MM.1S (cell line): Measurements from ENCODE around the gene MICU1.
"Not testable (repeated sequence)": the region's sequence is repeated elsewhere in the genome, so short reads cannot be mapped to it uniquely, and the experiment has no call there.

Experiments
- DNase-seq: peaks from one replicate; pipeline ENCODE4 v3.0.0-alpha.2; 2015
- H2AFZ ChIP-seq: fragments of 300-600 bp; sonication (generic); 2 replicates; pipeline ENCODE4 v1.6.0; 2016; ENCODE audit warnings: antibody characterized with exemption, low read length
- H3F3A ChIP-seq: fragments of 300-600 bp; sonication (generic); 2 replicates; pipeline ENCODE4 v1.6.1; 2016; ENCODE audit warnings: mild to moderate bottlenecking, antibody characterized with exemption, low read length, moderate library complexity, mixed read lengths; ENCODE audit not compliant: insufficient read depth
- H3K27ac ChIP-seq: fragments of 300-600 bp; sonication (generic); 2 replicates; pipeline ENCODE4 v1.5.1; 2016; ENCODE audit warnings: mild to moderate bottlenecking, low read length
- H3K27me3 ChIP-seq: fragments of 300-600 bp; sonication (generic); replicated peaks from 2 replicates; pipeline ENCODE4 v1.6.0; 2016; ENCODE audit warnings: low read length; ENCODE audit not compliant: insufficient read depth
- H3K36me3 ChIP-seq: fragments of 300-600 bp; sonication (generic); replicated peaks from 2 replicates; pipeline ENCODE4 v1.6.1; 2016; ENCODE audit warnings: mild to moderate bottlenecking, low read length, mixed read lengths; ENCODE audit not compliant: insufficient read depth
- H3K4me1 ChIP-seq: fragments of 300-600 bp; sonication (generic); 2 replicates; pipeline ENCODE4 v1.6.1; 2016; ENCODE audit warnings: low read length, mixed read lengths
- H3K4me2 ChIP-seq: fragments of 300-600 bp; sonication (generic); 2 replicates; pipeline ENCODE4 v1.6.0; 2016; ENCODE audit warnings: low read depth, low read length
- H3K4me3 ChIP-seq: fragments of 300-600 bp; sonication (generic); 2 replicates; pipeline ENCODE4 v1.5.1; 2016; ENCODE audit warnings: low read length, mixed read lengths
- H3K79me2 ChIP-seq: fragments of 300-600 bp; sonication (generic); 2 replicates; pipeline ENCODE4 v1.6.1; 2016; ENCODE audit warnings: mixed run types, low read length, mixed read lengths
- H3K9ac ChIP-seq: fragments of 300-600 bp; sonication (generic); 2 replicates; pipeline ENCODE4 v1.6.1; 2016; ENCODE audit warnings: low read length, mixed read lengths
- H3K9me2 ChIP-seq: fragments of 300-600 bp; sonication (generic); replicated peaks from 2 replicates; pipeline ENCODE4 v1.6.1; 2016; ENCODE audit warnings: mild to moderate bottlenecking, low read length, mixed read lengths; ENCODE audit not compliant: insufficient read depth
- H3K9me3 ChIP-seq: fragments of 300-600 bp; sonication (generic); replicated peaks from 2 replicates; pipeline ENCODE4 v1.6.1; 2016; ENCODE audit warnings: mild to moderate bottlenecking, low read length, mixed read lengths; ENCODE audit not compliant: insufficient read depth
- H4K20me1 ChIP-seq: fragments of 300-600 bp; sonication (generic); 2 replicates; pipeline ENCODE4 v1.6.1; 2016; ENCODE audit warnings: mild to moderate bottlenecking, low read length, moderate library complexity, mixed read lengths; ENCODE audit not compliant: insufficient read depth
- EZH2 ChIP-seq: fragments of 300-600 bp; sonication (generic); optimal IDR thresholded peaks from 2 replicates; pipeline ENCODE3; 2017; ENCODE audit warnings: low read depth, mild to moderate bottlenecking, antibody characterized with exemption, low read length, mixed read lengths
- EZH2phosphoT487 ChIP-seq: fragments of 300-600 bp; sonication (generic); IDR thresholded peaks from 2 replicates; pipeline ENCODE4 v1.6.1; 2018; ENCODE audit warnings: antibody characterized with exemption, low read length
- TF ChIP-seq, protein P1 (sequence below): fragments of 300-600 bp; sonication (generic); IDR thresholded peaks from 2 replicates; pipeline ENCODE4 v1.5.1; 2016; ENCODE audit warnings: antibody characterized with exemption, low read length, mixed read lengths

Gene MICU1

GRCh38 chr10:72329290-72330068, 296.4 kb downstream of the MICU1 start:
- Histone ChIP-seq H3F3A (no peaks in the 10 kb centered on the region), H3K4me1 (peaks cover 13% of the 10 kb centered on the region), H3K9me2 (no peaks in the 10 kb centered on the region), H3K36me3 (no peaks in the 10 kb centered on the region), H3K79me2 (no peaks in the 10 kb centered on the region), H3K9ac (no peak overlapping the region), H4K20me1 (no peaks in the 10 kb centered on the region), H3K27me3 (no peaks in the 10 kb centered on the region), H3K27ac (no peak overlapping the region), H2AFZ (no peak overlapping the region), H3K4me2 (no peak overlapping the region), H3K4me3 (no peak overlapping the region), H3K9me3 (no peaks in the 10 kb centered on the region)
- DNase-seq: no peak
- TF ChIP-seq, protein P1, sequence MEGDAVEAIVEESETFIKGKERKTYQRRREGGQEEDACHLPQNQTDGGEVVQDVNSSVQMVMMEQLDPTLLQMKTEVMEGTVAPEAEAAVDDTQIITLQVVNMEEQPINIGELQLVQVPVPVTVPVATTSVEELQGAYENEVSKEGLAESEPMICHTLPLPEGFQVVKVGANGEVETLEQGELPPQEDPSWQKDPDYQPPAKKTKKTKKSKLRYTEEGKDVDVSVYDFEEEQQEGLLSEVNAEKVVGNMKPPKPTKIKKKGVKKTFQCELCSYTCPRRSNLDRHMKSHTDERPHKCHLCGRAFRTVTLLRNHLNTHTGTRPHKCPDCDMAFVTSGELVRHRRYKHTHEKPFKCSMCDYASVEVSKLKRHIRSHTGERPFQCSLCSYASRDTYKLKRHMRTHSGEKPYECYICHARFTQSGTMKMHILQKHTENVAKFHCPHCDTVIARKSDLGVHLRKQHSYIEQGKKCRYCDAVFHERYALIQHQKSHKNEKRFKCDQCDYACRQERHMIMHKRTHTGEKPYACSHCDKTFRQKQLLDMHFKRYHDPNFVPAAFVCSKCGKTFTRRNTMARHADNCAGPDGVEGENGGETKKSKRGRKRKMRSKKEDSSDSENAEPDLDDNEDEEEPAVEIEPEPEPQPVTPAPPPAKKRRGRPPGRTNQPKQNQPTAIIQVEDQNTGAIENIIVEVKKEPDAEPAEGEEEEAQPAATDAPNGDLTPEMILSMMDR: no peak
- TF ChIP-seq EZH2phosphoT487 (no peak), EZH2 (no peak)

DNA sequence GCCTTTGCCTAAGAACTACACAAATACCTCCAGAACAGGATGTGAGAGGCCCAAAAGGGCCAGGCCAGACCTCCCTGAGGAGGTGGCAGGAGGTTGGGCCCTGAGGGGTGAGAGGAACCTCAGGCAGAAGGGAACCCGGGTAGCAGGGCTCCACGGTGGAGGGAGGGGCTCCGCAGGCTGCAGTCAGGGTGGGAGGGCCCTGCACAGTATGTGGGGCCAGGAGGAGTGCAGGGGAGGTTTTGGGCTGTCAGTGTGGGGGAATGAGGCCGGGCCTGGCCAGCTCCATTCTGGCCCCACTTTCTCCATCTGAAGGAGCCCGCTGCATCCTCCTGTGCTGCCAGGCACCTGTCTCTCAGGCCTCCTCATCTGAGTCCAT, 297.1 kb downstream of the MICU1 start:
- Histone ChIP-seq H3K4me2 (no peak overlapping the region), H4K20me1 (no peaks in the 10 kb centered on the region), H3K4me1 (peaks cover 7% of the 10 kb centered on the region), H3K27me3 (no peaks in the 10 kb centered on the region), H3F3A (no peaks in the 10 kb centered on the region), H3K27ac (no peak overlapping the region), H3K9ac (no peak overlapping the region), H2AFZ (no peak overlapping the region), H3K9me3 (no peaks in the 10 kb centered on the region), H3K9me2 (no peaks in the 10 kb centered on the region), H3K36me3 (no peaks in the 10 kb centered on the region), H3K79me2 (no peaks in the 10 kb centered on the region), H3K4me3 (no peak overlapping the region)
- TF ChIP-seq, protein P1: no peak
- TF ChIP-seq EZH2phosphoT487: no peak
- TF ChIP-seq EZH2: no peak
- no peak for DNase-seq

DNA sequence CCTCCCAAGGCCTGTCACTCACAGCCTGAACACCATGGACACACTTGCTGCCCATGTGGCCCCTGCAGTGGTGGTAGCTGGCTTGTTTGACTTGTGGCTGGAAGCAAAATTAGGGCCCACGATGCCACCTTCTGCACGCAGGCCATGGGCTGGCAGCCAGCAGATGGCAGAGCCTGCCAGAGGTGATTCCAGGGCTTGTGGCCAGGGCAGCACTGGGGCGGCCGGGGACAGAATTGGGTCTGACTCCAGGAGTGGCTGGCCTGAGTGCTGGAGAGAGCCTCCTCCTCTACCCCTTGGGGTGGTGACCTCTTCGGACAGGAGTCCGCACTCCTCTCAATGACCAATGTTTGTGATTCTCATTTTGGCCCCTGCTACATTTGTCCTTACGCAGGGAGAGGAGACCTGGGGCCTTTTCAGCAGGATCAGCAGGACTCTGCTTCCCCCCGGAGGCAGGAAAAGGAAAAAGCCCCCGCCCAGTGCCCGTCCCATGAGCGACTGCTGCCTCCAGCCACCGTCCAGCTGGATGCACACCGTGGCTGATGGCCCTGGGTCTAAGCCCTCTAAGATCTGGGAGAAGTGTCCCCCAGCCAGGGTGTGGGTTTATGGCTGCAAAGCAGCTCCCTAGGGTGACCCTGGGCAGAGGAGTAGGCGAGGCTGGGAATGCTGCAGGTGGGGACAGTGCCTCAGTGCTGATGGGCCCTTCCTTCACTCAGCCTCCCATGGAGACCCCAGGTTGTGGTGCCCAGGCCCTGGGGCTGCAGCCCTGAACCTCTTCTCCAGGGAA, 297.6 kb downstream of the MICU1 start:
- H3K79me2 ChIP-seq: no peaks in the 10 kb centered on the region
- no peak overlapping the region for H3K4me2 ChIP-seq
- peaks cover 4% of the 10 kb centered on the region; the same call in 1 of the 2 replicates for H3K4me1 ChIP-seq
- TF ChIP-seq EZH2 (no peak), EZH2phosphoT487 (no peak)
- TF ChIP-seq, protein P1: peak; percentile 46
- no peak for DNase-seq
- no peak overlapping the region for H3K9ac ChIP-seq
- H3K36me3 ChIP-seq: no peaks in the 10 kb centered on the region
- no peaks in the 10 kb centered on the region for H3K27me3 ChIP-seq
- H3K9me3 ChIP-seq: no peaks in the 10 kb centered on the region
- H3K27ac ChIP-seq: no peak overlapping the region
- H2AFZ ChIP-seq: no peak overlapping the region
- no peaks in the 10 kb centered on the region for H4K20me1 ChIP-seq
- no peaks in the 10 kb centered on the region for H3K9me2 ChIP-seq
- no peaks in the 10 kb centered on the region for H3F3A ChIP-seq
- H3K4me3 ChIP-seq: no peak overlapping the region

DNA sequence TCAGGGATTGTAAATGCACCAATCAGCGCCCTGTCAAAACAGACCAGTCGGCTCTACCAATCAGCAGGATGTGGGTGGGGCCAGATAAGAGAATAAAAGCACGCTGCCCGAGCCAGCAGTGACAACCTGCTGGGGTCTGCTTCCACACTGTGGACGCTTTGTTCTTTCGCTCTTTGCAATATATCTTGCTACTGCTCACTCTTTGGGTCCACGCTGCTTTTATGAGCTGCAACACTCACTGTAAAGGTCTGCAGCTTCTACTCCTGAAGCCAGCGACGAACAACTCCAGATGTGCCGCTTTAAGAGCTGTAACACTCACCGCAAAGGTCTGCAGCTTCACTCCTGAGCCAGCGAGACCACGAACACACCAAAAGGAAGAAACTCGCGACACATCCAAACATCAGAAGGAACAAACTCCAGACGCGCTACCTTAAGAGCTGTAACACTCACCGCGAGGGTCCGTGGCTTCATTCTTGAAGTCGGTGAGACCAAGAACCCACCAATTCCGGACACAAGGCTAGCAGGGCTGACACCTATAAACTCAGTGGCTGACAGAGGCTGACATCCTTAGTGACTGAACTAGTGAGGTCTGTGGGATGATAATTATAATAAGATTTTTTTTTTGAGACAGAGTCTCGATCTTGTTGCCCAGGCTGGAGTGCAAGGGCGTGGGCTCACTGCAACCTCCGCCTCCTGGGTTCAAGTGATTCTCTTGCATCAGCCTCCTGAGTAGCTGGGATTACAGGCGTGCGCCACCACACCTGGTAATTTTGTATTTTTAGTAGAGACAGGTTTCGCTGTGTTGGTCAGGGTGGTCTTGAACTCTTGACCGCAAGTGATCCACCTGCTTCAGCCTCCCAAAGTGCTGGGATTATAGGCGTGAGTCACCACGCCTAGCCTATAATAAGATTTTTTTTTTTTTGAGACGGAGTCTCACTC, 298.9 kb downstream of the MICU1 start:
- not testable (repeated sequence) for H3K79me2 ChIP-seq, H3K4me2 ChIP-seq, H3K4me3 ChIP-seq, H3K27ac ChIP-seq, H3K9me2 ChIP-seq, H3K9me3 ChIP-seq, H3K36me3 ChIP-seq, H2AFZ ChIP-seq, H3F3A ChIP-seq, H3K27me3 ChIP-seq, DNase-seq, H4K20me1 ChIP-seq, H3K9ac ChIP-seq
- peaks cover 15% of the 10 kb centered on the region for H3K4me1 ChIP-seq
